Medulla oblongata (tissue), 1 donor: Measurements from ENCODE around the gene PTPMT1.

ENCODE experiments used
- DNase-seq: peaks from one replicate; pipeline ENCODE4 v3.0.0-alpha.2; 2015; ENCODE audit errors: extremely low spot score

PTPMT1 gene

GRCh38 chr11:47578524-47579494, 13.4 kb downstream of the PTPMT1 start, which contains the start of the genes KBTBD4 and NDUFS3:
Gene KBTBD4, minus strand, starts transcription at chr11:47578970. Its CDS starts 19 bp downstream, at chr11:47578951.
Gene NDUFS3, plus strand, starts transcription at chr11:47579074. Its CDS starts 18 bp downstream, at chr11:47579092.
- DNase-seq: peak; percentile 94

GRCh38 chr11:47583844-47584243, 18.4 kb downstream of the PTPMT1 start:
- no peak for DNase-seq

- peak; percentile 77 for DNase-seq
Observed at GRCh38 chr11:47586098-47586855, 20.9 kb downstream of the PTPMT1 start, which contains the start of gene FAM180B. Gene FAM180B, plus strand, starts transcription at chr11:47586678. Its CDS starts 91 bp downstream, at chr11:47586769.

- no peak for DNase-seq
Observed at GRCh38 chr11:47587039-47587716, 21.8 kb downstream of the PTPMT1 start.

GRCh38 chr11:47587723-47588326, 22.4 kb downstream of the PTPMT1 start:
- peak; percentile 81 for DNase-seq

- no peak for DNase-seq
Observed at GRCh38 chr11:47589118-47589517, 23.7 kb downstream of the PTPMT1 start.

- no peak for DNase-seq
Observed at GRCh38 chr11:47589584-47589976, 24.2 kb downstream of the PTPMT1 start.

- DNase-seq: no peak
Observed at GRCh38 chr11:47589977-47590861, 24.8 kb downstream of the PTPMT1 start.

- DNase-seq: no peak
Observed at GRCh38 chr11:47591764-47592163, 26.4 kb downstream of the PTPMT1 start.

- DNase-seq: no peak
Observed at GRCh38 chr11:47592251-47592650, 26.9 kb downstream of the PTPMT1 start.

- no peak for DNase-seq
Observed at GRCh38 chr11:47592970-47593369, 27.6 kb downstream of the PTPMT1 start.

GRCh38 chr11:47593492-47593933, 28.1 kb downstream of the PTPMT1 start:
- DNase-seq: no peak

GRCh38 chr11:47593934-47594855, 28.8 kb downstream of the PTPMT1 start, which contains the start of gene C1QTNF4:
Gene C1QTNF4, minus strand, starts transcription at chr11:47594411. Its CDS starts 3,601 bp downstream, at chr11:47590810.
- no peak for DNase-seq

GRCh38 chr11:47595029-47595428, 29.6 kb downstream of the PTPMT1 start:
- peak; percentile 80 for DNase-seq

- DNase-seq: no peak
Observed at GRCh38 chr11:47595967-47596366, 30.6 kb downstream of the PTPMT1 start.

- DNase-seq: peak; percentile 55
Observed at GRCh38 chr11:47599902-47600301, 34.5 kb downstream of the PTPMT1 start.

- no peak for DNase-seq
Observed at GRCh38 chr11:47603295-47603694, 37.9 kb downstream of the PTPMT1 start.

GRCh38 chr11:47605921-47606320, 40.5 kb downstream of the PTPMT1 start:
- DNase-seq: no peak

GRCh38 chr11:47606731-47607130, 41.3 kb downstream of the PTPMT1 start:
- DNase-seq: no peak
